GM18526 (cell line): Measurements from ENCODE around the gene PIK3CD.

ENCODE experiments used
- POLR2A ChIP-seq: IDR thresholded peaks from 3 replicates; pipeline ENCODE4 v1.6.1; 2011; ENCODE audit not compliant: insufficient read length; ENCODE audit errors: extremely low read depth

PIK3CD gene

GRCh38 chr1:9689971-9690381 lies 38.4 kb downstream of the PIK3CD start:
- no peak for TF ChIP-seq POLR2A

- no peak for TF ChIP-seq POLR2A
Observed at GRCh38 chr1:9690440-9691107, 39.0 kb downstream of the PIK3CD start.

- no peak for TF ChIP-seq POLR2A
Observed at GRCh38 chr1:9691108-9691445, 39.5 kb downstream of the PIK3CD start.

- TF ChIP-seq POLR2A, result no peak
Observed at GRCh38 chr1:9691691-9692090, 40.2 kb downstream of the PIK3CD start.

GRCh38 chr1:9696793-9697192 lies 45.3 kb downstream of the PIK3CD start:
- TF ChIP-seq POLR2A, result no peak

GRCh38 chr1:9699361-9699760 lies 47.8 kb downstream of the PIK3CD start:
- no peak for TF ChIP-seq POLR2A

GRCh38 chr1:9700340-9700739 lies 48.8 kb downstream of the PIK3CD start:
- TF ChIP-seq POLR2A, result no peak

GRCh38 chr1:9701665-9702064 lies 50.1 kb downstream of the PIK3CD start:
- TF ChIP-seq POLR2A, result no peak

GRCh38 chr1:9703165-9703509 lies 51.6 kb downstream of the PIK3CD start:
- TF ChIP-seq POLR2A, result no peak

GRCh38 chr1:9703681-9704080 lies 52.1 kb downstream of the PIK3CD start:
- TF ChIP-seq POLR2A, result no peak

GRCh38 chr1:9705337-9706093 lies 54.0 kb downstream of the PIK3CD start:
- no peak for TF ChIP-seq POLR2A

- TF ChIP-seq POLR2A, result no peak
Observed at GRCh38 chr1:9706178-9706577, 54.6 kb downstream of the PIK3CD start.

- TF ChIP-seq POLR2A, result no peak
Observed at GRCh38 chr1:9710037-9710436, 58.5 kb downstream of the PIK3CD start.

GRCh38 chr1:9711466-9712020 lies 60.0 kb downstream of the PIK3CD start:
- TF ChIP-seq POLR2A, result no peak

- TF ChIP-seq POLR2A, result no peak
Observed at GRCh38 chr1:9714257-9714718, 62.8 kb downstream of the PIK3CD start.

- no peak for TF ChIP-seq POLR2A
Observed at GRCh38 chr1:9715536-9716226, 64.2 kb downstream of the PIK3CD start.
